ENCODE data around the gene NLE1.
"Not testable (repeated sequence)": the region's sequence is repeated elsewhere in the genome, so short reads cannot be mapped to it uniquely, and the experiment has no call there.

NLE1 gene

GRCh38 chr17:35161281-35161761, 19.2 kb upstream of the NLE1 start:
- no peak for DNase-seq

DNA sequence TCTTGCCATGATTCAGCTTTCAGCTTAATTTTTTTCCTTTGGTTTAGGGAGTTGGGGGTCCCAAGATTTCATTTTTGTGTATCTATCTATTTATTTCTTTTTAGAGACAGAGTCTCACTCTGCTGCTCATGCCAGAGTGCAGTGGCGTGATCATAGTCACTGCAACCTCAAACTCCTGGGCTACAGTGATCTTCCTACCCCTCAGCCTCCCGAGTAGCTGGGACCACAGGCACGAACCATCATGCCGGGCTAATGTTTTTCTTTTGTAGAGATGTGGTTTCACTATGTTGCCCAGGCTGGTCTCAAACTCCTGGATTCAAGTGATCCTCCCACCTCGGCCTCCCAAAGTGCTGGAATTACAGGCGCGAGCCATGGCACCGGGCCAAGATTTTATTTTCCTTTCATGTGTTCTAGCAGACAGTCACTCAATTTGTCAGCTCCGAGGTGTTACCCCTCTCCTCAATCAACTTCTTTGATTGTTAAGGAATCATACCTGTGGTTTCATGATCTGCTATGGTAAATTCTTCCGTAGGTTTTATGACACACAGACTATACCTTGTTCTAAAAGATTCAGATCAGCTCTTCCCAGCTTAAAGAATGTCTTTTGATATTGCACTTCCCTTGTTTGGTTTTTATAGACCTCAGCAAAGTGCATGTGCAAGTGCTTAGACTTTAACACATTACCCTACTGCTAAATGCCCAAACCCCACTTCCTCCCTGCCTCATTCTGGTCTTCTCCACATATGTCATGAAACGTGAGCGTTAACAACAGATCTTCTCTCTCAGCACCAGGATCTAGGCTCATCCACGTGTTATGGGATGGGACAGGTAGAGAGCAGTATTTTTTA, 18.5 kb upstream of the NLE1 start:
- DNase-seq: peak; percentile 23

DNA sequence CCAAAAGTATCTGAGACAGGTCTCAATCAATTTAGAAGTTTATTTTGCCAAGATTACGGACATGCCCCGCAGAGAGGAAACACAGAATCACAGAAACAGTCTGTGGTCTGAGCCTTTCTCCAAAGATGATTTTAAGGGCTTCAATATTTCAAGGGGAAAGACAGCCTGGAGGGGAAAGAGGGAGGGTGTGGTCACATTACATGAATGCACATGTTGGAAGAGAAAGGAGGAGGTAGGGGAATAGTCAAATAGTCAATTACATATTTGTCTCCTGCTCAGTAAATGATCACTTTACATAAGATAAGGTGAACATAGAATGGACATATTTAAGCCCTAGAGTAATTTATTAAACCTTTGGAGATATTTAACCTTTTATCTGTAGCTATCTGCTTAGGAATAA, 17.8 kb upstream of the NLE1 start:
- DNase-seq: no peak

GRCh38 chr17:35155246-35155645, 13.1 kb upstream of the NLE1 start:
- no peak for DNase-seq

DNA sequence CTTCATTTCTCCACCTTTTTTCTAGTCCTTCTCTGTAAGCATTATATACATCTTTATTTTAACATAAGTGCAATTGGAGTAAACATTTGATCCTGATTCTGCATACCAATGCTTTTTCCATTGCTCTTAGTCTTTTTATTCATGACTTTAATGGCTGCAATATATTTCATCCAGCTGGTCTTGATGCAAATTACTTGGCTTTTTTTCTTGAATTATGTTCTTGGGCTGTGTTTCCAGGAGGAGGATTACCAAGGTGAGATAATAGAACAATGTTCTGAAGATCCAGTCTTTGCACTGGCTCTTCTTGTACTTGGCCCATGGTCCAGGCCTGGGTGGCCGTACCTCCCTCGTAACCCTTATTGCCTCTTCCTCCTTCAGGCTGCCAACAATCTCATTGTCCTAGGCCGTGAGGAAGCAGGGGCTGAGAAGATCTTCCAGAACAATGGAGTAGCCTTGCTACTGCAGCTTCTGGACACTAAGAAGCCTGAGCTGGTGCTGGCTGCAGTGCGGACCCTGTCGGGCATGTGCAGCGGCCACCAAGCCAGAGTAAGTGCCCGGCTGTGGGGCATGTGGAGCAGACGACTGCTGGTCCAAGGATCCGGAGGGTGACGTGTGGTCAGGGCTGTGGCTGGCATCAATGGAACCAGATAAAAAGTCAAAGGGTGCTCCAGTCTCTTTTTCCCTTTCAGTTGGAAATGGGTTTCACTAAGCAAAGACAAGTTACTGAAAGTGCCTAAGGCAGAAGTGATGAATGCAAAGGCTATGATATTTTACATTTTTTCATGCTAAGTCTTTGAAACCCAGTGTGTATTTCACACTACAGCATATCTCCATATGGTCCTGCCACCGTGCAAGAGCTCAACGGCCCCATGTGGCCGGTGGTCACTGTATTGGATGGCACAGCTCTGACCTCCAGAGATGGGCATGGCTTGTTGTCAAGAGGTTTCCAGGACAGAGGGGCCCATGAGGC, 12.4 kb upstream of the NLE1 start:
- no peak for DNase-seq

GRCh38 chr17:35152421-35153140, 10.5 kb upstream of the NLE1 start:
- no peak for DNase-seq

GRCh38 chr17:35151080-35151479, 9.0 kb upstream of the NLE1 start:
- DNase-seq: not testable (repeated sequence)

DNA sequence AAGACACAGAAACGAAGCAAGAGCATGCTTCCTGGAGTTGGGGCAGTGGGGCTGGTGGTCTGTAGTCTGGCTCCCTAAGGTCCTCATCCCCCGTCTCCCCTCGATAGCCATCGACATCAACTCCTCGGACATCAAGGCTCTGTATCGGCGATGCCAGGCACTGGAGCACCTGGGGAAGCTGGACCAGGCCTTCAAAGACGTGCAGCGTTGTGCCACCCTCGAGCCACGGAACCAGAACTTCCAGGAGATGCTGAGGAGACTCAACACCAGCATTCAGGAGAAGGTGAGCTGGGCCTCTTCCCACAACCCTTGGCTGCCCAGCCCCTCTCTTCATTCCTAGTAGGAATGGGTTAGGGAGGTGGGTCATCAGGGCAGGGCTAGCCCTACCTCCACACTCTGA, 7.8 kb upstream of the NLE1 start:
- no peak for DNase-seq

GRCh38 chr17:35148144-35148543, 6.0 kb upstream of the NLE1 start:
- no peak for DNase-seq

DNA sequence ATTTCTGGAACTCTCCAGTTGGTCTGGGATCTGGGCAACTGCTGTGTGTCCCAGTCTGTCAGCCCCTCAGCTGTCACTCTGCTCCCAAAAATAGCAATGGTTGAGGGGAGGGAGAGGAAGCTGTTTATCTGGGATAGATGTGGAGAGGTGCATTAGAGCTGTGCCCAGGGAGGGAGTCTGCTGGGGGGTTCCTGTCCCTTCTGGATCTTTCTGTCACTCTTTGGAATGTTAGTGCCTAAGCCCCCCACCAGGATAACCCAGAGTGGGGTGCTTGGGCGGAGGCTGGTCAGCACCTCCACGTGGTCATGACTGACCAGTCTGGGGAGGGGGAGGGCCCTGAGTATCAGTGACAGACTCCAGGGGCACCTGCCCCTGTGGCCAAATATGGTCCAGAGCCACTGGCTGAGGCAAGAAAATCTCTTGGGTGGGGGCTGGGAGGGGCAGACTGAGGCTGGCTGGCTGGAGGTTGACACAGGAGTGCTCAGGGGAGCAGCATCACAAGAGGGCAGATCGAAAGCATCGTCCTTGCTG, 5.3 kb upstream of the NLE1 start, which contains the start of gene UNC45B:
TSS of gene UNC45B (plus strand) at position 443 of the 531 bp plus-strand sequence. CDS start 447 bp downstream, outside the sequence.
- DNase-seq: no peak

- no peak for DNase-seq
Measured at GRCh38 chr17:35146214-35146833, 4.2 kb upstream of the NLE1 start.

GRCh38 chr17:35144840-35145239, 2.7 kb upstream of the NLE1 start:
- DNase-seq: no peak

GRCh38 chr17:35142467-35142796, 329 bp upstream of the NLE1 start:
- no peak for DNase-seq

- DNase-seq: no peak
Measured at GRCh38 chr17:35138218-35138617, 3.9 kb downstream of the NLE1 start.

GRCh38 chr17:35135322-35135721, 6.8 kb downstream of the NLE1 start:
- DNase-seq: no peak

GRCh38 chr17:35132816-35133550, 9.1 kb downstream of the NLE1 start:
- no peak for DNase-seq

GRCh38 chr17:35132099-35132498, 10.0 kb downstream of the NLE1 start:
- no peak for DNase-seq

- no peak for DNase-seq
Measured at GRCh38 chr17:35130392-35130791, 11.7 kb downstream of the NLE1 start.

GRCh38 chr17:35129973-35130351, 12.1 kb downstream of the NLE1 start:
- DNase-seq: no peak

- DNase-seq: no peak
Measured at GRCh38 chr17:35129154-35129972, 12.7 kb downstream of the NLE1 start.

All from activated naive CD4-positive, alpha-beta T cell treated with Interleukin-2 at 50 U/mL for 16 hours (primary cell).